HG02610 (cell line): ENCODE measurements around the gene LDHD.
"Not testable (repeated sequence)": the region's sequence is repeated elsewhere in the genome, so short reads cannot be mapped to it uniquely, and the experiment has no call there.

ENCODE experiments used
- ATAC-seq: cut with Tn5 transposase; IDR thresholded peaks from one replicate; pipeline ENCODE4 v1.9.1; 2021; ENCODE audit warnings: mild to moderate bottlenecking, moderate library complexity; ENCODE audit not compliant: unreplicated experiment

LDHD gene

GRCh38 chr16:75100603-75100990 is 16.0 kb downstream of the LDHD start:
- ATAC-seq: no peak

GRCh38 chr16:75099738-75100602 is 16.6 kb downstream of the LDHD start:
- peak; percentile 45 for ATAC-seq

- no peak for ATAC-seq
Observed at GRCh38 chr16:75099075-75099667, 17.4 kb downstream of the LDHD start.

GRCh38 chr16:75097941-75098901 is 18.4 kb downstream of the LDHD start:
- ATAC-seq: peak; percentile 73

- no peak for ATAC-seq
Observed at GRCh38 chr16:75097191-75097761, 19.3 kb downstream of the LDHD start.

- no peak for ATAC-seq
Observed at GRCh38 chr16:75096656-75097055, 19.9 kb downstream of the LDHD start.

GRCh38 chr16:75095204-75095621 is 21.4 kb downstream of the LDHD start:
- ATAC-seq: no peak

- ATAC-seq: no peak
Observed at GRCh38 chr16:75093598-75094540, 22.7 kb downstream of the LDHD start.

GRCh38 chr16:75092777-75093176 is 23.8 kb downstream of the LDHD start:
- no peak for ATAC-seq

- not testable (repeated sequence) for ATAC-seq
Observed at GRCh38 chr16:75091619-75092018, 25.0 kb downstream of the LDHD start.

GRCh38 chr16:75090899-75091298 is 25.7 kb downstream of the LDHD start:
- ATAC-seq: not testable (repeated sequence)

- peak; percentile 43 for ATAC-seq
Observed at GRCh38 chr16:75089486-75090202, 26.9 kb downstream of the LDHD start.

GRCh38 chr16:75088934-75089333 is 27.6 kb downstream of the LDHD start:
- ATAC-seq: no peak

GRCh38 chr16:75088216-75088615 is 28.4 kb downstream of the LDHD start:
- ATAC-seq: no peak

GRCh38 chr16:75087375-75087979 is 29.1 kb downstream of the LDHD start:
- no peak for ATAC-seq

GRCh38 chr16:75086688-75087374 is 29.7 kb downstream of the LDHD start:
- no peak for ATAC-seq

- no peak for ATAC-seq
Observed at GRCh38 chr16:75086281-75086680, 30.3 kb downstream of the LDHD start.

GRCh38 chr16:75085556-75085955 is 31.0 kb downstream of the LDHD start:
- no peak for ATAC-seq
